Tibial nerve (tissue), 4 donors: ENCODE measurements around the gene SFI1. TPM values are rescaled to one million over a fixed set of nuclear protein-coding genes. Genes with fewer than 3 reads are reported as not detected.

Experiments used
- DNase-seq, 2 donors: peaks; one replicate each; pipeline ENCODE4 v3.0.0-alpha.2; 2019; ENCODE audit warnings: low spot score in 2 of 2
- H3K27ac ChIP-seq, 4 donors: fragments of 200-600 bp; sonication (generic) in 3 of 4; one replicate each; pipeline ENCODE4 v1.5.1; 2017 to 2019; ENCODE audit warnings: mild to moderate bottlenecking in 1 of 4
- H3K27me3 ChIP-seq, 2 donors: fragments of 200-600 bp; sonication (generic) in 1 of 2; one replicate each; pipeline versions ENCODE4 v1.5.1 to v1.6.0; 2017 to 2019
- H3K36me3 ChIP-seq, 3 donors: fragments of 200-600 bp; sonication (generic); one replicate each; pipeline ENCODE4 v1.5.1; 2018 to 2019
- H3K4me1 ChIP-seq, 4 donors: fragments of 200-600 bp; sonication (generic) in 3 of 4; one replicate each; pipeline ENCODE4 v1.5.1; 2017 to 2019
- H3K4me3 ChIP-seq, 4 donors: fragments of 200-600 bp; sonication (generic) in 3 of 4; one replicate each; pipeline ENCODE4 v1.5.1; 2017 to 2019; ENCODE audit warnings: mild to moderate bottlenecking in 1 of 4, moderate library complexity in 1 of 4
- H3K9me3 ChIP-seq, 4 donors: fragments of 200-600 bp; sonication (generic) in 3 of 4; one replicate each; pipeline ENCODE4 v1.5.1; 2017 to 2019
- CTCF ChIP-seq, 5 experiments: fragments of 200-600 bp in 3 of 5; fragments of 450-650 bp in 2 of 5; sonication (generic) in 3 of 5; IDR thresholded peaks; one replicate each; pipeline ENCODE4 v1.5.1; 2016 to 2019; ENCODE audit warnings: antibody characterized with exemption in 5 of 5, mild to moderate bottlenecking in 3 of 5, moderate library complexity in 2 of 5
- EP300 ChIP-seq, 2 donors: sonication (generic); formaldehyde crosslinking; IDR thresholded peaks; one replicate each; pipeline ENCODE4 v1.6.1; 2017; ENCODE audit warnings: antibody characterized with exemption in 2 of 2, mild to moderate bottlenecking in 1 of 2
- POLR2A ChIP-seq, 2 donors: fragments of 450-650 bp; IDR thresholded peaks; one replicate each; pipeline ENCODE4 v1.6.1; 2017; ENCODE audit warnings: antibody characterized with exemption in 2 of 2, mild to moderate bottlenecking in 2 of 2, moderate library complexity in 2 of 2
- WGBS, 2 donors: methylation state at CpG; one replicate each; pipeline ENCODE4 v1.1.5; 2018; 5-methylcytosine and 5-hydroxymethylcytosine counted together
- total RNA-seq, 4 donors: library from RNA; depleted of rRNA; stranded (reverse); fragments of >200 nt; gene quantifications; one replicate each; pipeline ENCODE4 v1.1.0, GENCODE V29; 2016

Gene SFI1
- total RNA-seq, 4 donors from 2014 or later = 30.4 to 66.9 (median 49.5) TPM

- no peak for TF ChIP-seq POLR2A (IDR thresholded peaks at IDR 0.05)
- no peak for TF ChIP-seq EP300 (IDR thresholded peaks at IDR 0.05)
- no peak for TF ChIP-seq CTCF (IDR thresholded peaks at IDR 0.05)
- Histone ChIP-seq H3K4me3 (no peak overlapping the region), H3K36me3 (peaks cover 0 to 70% (median 0%) of the 10 kb centered on the region in 3 donors), H3K27ac (peak overlapping the region in 2 of 4 donors; percentile 27 to 55), H3K4me1 (peaks cover 0 to 26% (median 8%) of the 10 kb centered on the region in 4 donors), H3K9me3 (no peaks in the 10 kb centered on the region), H3K27me3 (no peaks in the 10 kb centered on the region)
- DNase-seq = no peak
- 59 to 60% methylated on average over 4 of the region's 4 CpGs for WGBS, 2 donors
These were observed 119.6 kb downstream of the SFI1 start for GRCh38 chr22:31615940-31616314.

- Histone ChIP-seq H3K36me3 (peaks cover 0 to 70% (median 5%) of the 10 kb centered on the region in 3 donors), H3K9me3 (no peaks in the 10 kb centered on the region), H3K4me3 (no peak overlapping the region), H3K4me1 (peaks cover 0 to 26% (median 8%) of the 10 kb centered on the region in 4 donors), H3K27me3 (no peaks in the 10 kb centered on the region), H3K27ac (peak overlapping the region in 2 of 4 donors; percentile 46 to 55)
- no peak for DNase-seq
- TF ChIP-seq POLR2A (IDR thresholded peaks at IDR 0.05) (no peak), CTCF (IDR thresholded peaks at IDR 0.05) (no peak), EP300 (IDR thresholded peaks at IDR 0.05) (no peak)
- WGBS, 2 donors = 77 to 78% methylated on average over 8 to 9 of the region's 9 CpGs
These were observed 120.1 kb downstream of the SFI1 start for GRCh38 chr22:31616315-31616980.

GRCh38 chr22:31618057-31618456, 121.7 kb downstream of the SFI1 start:
- Histone ChIP-seq H3K4me3 (no peak overlapping the region), H3K4me1 (peaks cover 0 to 26% (median 8%) of the 10 kb centered on the region in 4 donors), H3K27me3 (no peaks in the 10 kb centered on the region), H3K36me3 (peaks cover 0 to 75% (median 7%) of the 10 kb centered on the region in 3 donors), H3K9me3 (no peaks in the 10 kb centered on the region), H3K27ac (no peak overlapping the region)
- TF ChIP-seq POLR2A (IDR thresholded peaks at IDR 0.05) = no peak
- DNase-seq = no peak
- WGBS, 2 donors = 91 to 93% methylated on average over 15 to 17 of the region's 17 CpGs

- Histone ChIP-seq H3K4me1 (peaks cover 0 to 28% (median 8%) of the 10 kb centered on the region in 4 donors), H3K4me3 (no peak overlapping the region), H3K27me3 (no peaks in the 10 kb centered on the region), H3K9me3 (no peaks in the 10 kb centered on the region), H3K36me3 (peaks cover 0 to 76% (median 7%) of the 10 kb centered on the region in 3 donors), H3K27ac (no peak overlapping the region)
- TF ChIP-seq EP300 (IDR thresholded peaks at IDR 0.05) (no peak), POLR2A (IDR thresholded peaks at IDR 0.05) (no peak), CTCF (IDR thresholded peaks at IDR 0.05) (no peak)
- WGBS, 2 donors = 70 to 73% methylated on average over 5 of the region's 5 CpGs
- DNase-seq = no peak
These were observed 122.3 kb downstream of the SFI1 start for GRCh38 chr22:31618471-31619176.

- no peak overlapping the region for H3K4me3 ChIP-seq
- no peaks in the 10 kb centered on the region for H3K27me3 ChIP-seq
- H3K4me1 ChIP-seq = peaks cover 0 to 33% (median 8%) of the 10 kb centered on the region in 4 donors
- no peak overlapping the region for H3K27ac ChIP-seq
- no peak for DNase-seq
- TF ChIP-seq CTCF (IDR thresholded peaks at IDR 0.05) = no peak
- TF ChIP-seq EP300 (IDR thresholded peaks at IDR 0.05) = no peak
- TF ChIP-seq POLR2A (IDR thresholded peaks at IDR 0.05) = no peak
- H3K36me3 ChIP-seq = peaks cover 0 to 79% (median 7%) of the 10 kb centered on the region in 3 donors
- WGBS, 2 donors = 93% methylated on average over 12 to 14 of the region's 14 CpGs
- no peaks in the 10 kb centered on the region for H3K9me3 ChIP-seq
These were observed 123.4 kb downstream of the SFI1 start for GRCh38 chr22:31619611-31620300.
